ENCODE results near the gene CILP2. TPM values are rescaled to one million over a fixed set of nuclear protein-coding genes. Genes with fewer than 3 reads are reported as not detected.

The CILP2 gene
- total and polyA plus RNA-seq, 9 of the 15 experiments (the other 6 are each of a cell fraction or from before 2014, with no cell fraction given), result 0.04 to 0.35 (median 0.05) TPM; not detected in 2

- TF ChIP-seq REST (IDR thresholded peaks at IDR 0.05; ENCODE audit: borderline replicate concordance) (peak; percentile 46; the same call in 1 of the 2 replicates), REST (CRISPR knock-in tag; IDR thresholded peaks at IDR 0.05; ENCODE audit: low read depth) (no peak), ZNF24 (IDR thresholded peaks at IDR 0.05) (no peak), XRCC5 (IDR thresholded peaks at IDR 0.05; ENCODE audit: low read depth, low read length) (0 out of 2 replicates have a peak, but pooled peaks have one; percentile 28), ZBTB7A (IDR thresholded peaks at IDR 0.05; ENCODE audit: borderline replicate concordance, control insufficient read depth, low read depth, low read length) (peak; percentile 33; the same call in 1 of the 2 replicates), MIER1 (IDR thresholded peaks at IDR 0.05; ENCODE audit: low read depth) (peak; percentile 4; the same call in 1 of the 2 replicates), KLF16 (IDR thresholded peaks at IDR 0.05) (0 out of 2 replicates have a peak, but pooled peaks have one; percentile 24), CTCF (IDR thresholded peaks at IDR 0.05 in 2 of 3, conservative IDR thresholded peaks at IDR 0.05 in 1 of 3; ENCODE audit: insufficient read depth in 2 of 3, low read depth in 1 of 3, low read length in 3 of 3) (peak; percentile 76 to 87 (median 80)), ZNF436 (CRISPR knock-in tag; IDR thresholded peaks at IDR 0.05) (no peak)
Observed at GRCh38 chr19:19554074-19555023, 16.3 kb downstream of the CILP2 start (continued).

Data from K562 (cell line).